AG04449 (cell line): ENCODE results near the gene PIGL.

ENCODE experiments used
- CTCF ChIA-PET: fragments of 350-600 bp; formaldehyde crosslinking; extraction: SDS; loops from one replicate; lab custom pipeline; 2021; ENCODE audit warnings: antibody characterized with exemption; lab: Yijun Ruan, JAX
- POLR2A ChIA-PET: fragments of 400-600, 350-600 bp; formaldehyde crosslinking; extraction: SDS; loops from one replicate; lab custom pipeline; 2020; ENCODE audit warnings: antibody characterized with exemption, inconsistent platforms; lab: Yijun Ruan, JAX
- DNase-seq: peaks from one replicate; pipeline ENCODE4 v3.0.0-alpha.2; 2010; ENCODE audit warnings: low read depth, low spot score
- H3K4me3 ChIP-seq: 2 replicates; pipeline ENCODE4 v1.5.1; 2011; ENCODE audit warnings: low read depth, mild to moderate bottlenecking, control low read depth, low read length
- TF ChIP-seq, protein P1 (sequence below): IDR thresholded peaks from one replicate; pipeline ENCODE4 v1.5.1; 2011; ENCODE audit warnings: mild to moderate bottlenecking, moderate library complexity, low read length, control low read depth, inconsistent platforms; ENCODE audit not compliant: insufficient read depth; ENCODE audit errors: missing control alignments

Gene PIGL

DNA sequence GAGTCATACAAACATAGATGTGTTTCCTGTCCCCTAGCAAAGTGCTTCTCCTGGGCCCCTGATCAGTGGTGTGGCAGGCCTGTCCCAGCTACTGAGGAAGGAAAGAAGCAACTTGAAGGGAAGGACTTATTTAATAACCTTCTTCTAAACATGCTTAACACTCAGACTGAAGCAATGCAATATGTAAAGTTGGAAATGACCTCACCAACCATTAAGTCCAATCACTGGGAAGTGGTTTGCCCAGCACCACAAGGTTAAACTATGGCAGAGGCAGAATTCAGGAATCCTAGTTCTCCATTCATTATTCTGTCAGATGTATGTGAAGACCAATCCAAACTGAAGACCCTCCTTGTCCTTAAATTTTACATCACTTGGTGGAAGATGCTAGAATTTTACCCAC is 97.2 kb downstream of the PIGL start:
- CTCF ChIA-PET, result interaction anchor here (1.4 to 5.5 kb wide), 2 partner anchors 9 to 10 kb away, joined by 3 to 30 read pairs; no protein-coding TSS in a partner anchor
- DNase-seq, result no peak

DNA sequence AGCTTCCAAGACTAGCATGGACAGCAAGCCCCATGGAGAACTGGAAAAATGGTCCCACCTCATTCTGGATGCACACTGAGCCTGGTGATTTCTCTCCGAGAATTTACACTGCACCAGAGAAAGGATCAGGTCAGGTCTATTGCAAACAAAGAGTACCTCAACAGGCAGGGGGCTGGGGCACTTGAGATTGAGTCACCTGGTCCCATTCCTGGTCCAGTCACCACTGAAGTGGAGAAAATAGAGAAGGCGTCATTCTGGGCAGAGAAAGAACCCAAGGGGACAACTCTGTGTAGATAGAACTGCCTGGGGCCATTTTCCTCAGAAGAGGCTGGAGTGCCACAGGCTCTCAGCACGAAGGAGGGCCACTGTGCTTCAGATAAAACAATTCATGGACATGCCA is 97.8 kb downstream of the PIGL start:
- TF ChIP-seq, protein P1, sequence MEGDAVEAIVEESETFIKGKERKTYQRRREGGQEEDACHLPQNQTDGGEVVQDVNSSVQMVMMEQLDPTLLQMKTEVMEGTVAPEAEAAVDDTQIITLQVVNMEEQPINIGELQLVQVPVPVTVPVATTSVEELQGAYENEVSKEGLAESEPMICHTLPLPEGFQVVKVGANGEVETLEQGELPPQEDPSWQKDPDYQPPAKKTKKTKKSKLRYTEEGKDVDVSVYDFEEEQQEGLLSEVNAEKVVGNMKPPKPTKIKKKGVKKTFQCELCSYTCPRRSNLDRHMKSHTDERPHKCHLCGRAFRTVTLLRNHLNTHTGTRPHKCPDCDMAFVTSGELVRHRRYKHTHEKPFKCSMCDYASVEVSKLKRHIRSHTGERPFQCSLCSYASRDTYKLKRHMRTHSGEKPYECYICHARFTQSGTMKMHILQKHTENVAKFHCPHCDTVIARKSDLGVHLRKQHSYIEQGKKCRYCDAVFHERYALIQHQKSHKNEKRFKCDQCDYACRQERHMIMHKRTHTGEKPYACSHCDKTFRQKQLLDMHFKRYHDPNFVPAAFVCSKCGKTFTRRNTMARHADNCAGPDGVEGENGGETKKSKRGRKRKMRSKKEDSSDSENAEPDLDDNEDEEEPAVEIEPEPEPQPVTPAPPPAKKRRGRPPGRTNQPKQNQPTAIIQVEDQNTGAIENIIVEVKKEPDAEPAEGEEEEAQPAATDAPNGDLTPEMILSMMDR, result no peak
- ChIA-PET CTCF (interaction anchor here (5.5 kb wide), 1 partner anchor 10 kb away, joined by 30 read pairs; no protein-coding TSS in a partner anchor), POLR2A (no interaction called here)
- no peak for DNase-seq
- no peak overlapping the region for H3K4me3 ChIP-seq

More for the DNA sequence above, 97.2 kb downstream of the PIGL start:
- H3K4me3 ChIP-seq, result no peak overlapping the region
- TF ChIP-seq, protein P1, result no peak
- POLR2A ChIA-PET, result no interaction called here

DNA sequence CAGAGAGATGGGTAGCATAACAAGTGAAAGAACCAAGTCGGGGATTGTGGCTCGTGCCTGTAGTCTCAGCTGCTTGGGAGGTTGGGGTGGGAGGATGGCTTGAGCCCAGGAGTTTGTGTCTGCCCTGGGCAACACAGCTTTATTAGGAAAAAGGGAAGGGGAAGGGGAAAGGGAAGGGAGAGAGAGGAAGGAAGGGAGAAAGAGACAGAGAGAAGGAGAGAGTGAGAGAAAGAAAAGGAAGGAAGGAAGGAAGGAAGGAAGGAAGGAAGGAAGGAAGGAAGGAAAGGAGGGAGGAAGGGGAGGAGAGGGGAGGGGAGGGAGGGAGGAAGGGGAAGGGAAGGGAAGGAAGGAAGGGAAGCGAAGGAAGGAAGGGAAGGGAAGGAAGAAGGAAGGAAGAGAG is 103.0 kb downstream of the PIGL start:
- no peak for DNase-seq
- ChIA-PET CTCF (interaction anchor here (2.0 kb wide), 1 partner anchor 14 kb away, joined by 7 read pairs; no protein-coding TSS in a partner anchor), POLR2A (no interaction called here)
- H3K4me3 ChIP-seq, result no peak overlapping the region
- TF ChIP-seq, protein P1, result no peak

DNA sequence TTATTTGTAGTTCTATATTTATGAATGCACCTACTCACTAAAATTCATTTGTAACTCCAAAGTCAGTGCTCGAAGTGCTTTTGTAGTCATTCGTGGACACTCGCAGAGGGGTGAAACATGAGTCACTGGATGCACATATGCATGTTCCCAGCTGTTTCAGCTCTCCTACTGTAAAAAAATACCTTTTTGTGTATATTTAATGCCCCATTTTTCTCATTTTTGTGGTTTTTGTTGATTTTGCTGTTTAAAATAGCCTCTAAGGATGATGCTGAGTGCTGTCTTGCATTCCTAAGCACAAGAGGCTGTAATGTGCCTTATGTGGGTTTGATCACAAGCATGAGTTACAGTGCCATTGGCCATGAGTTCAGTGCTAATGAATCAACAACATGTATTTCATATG is 105.6 kb downstream of the PIGL start:
- CTCF ChIA-PET, result interaction anchor here (0.7 to 1.5 kb wide), 3 partner anchors 30 to 41 kb away, joined by 3 to 4 read pairs (median 3); no protein-coding TSS in a partner anchor
- POLR2A ChIA-PET, result interaction anchor here (0.6 kb wide), 1 partner anchor 33 kb away, joined by 4 read pairs; no protein-coding TSS in a partner anchor
- TF ChIP-seq, protein P1, result no peak
- H3K4me3 ChIP-seq, result no peak overlapping the region
- DNase-seq, result peak; percentile 82

DNA sequence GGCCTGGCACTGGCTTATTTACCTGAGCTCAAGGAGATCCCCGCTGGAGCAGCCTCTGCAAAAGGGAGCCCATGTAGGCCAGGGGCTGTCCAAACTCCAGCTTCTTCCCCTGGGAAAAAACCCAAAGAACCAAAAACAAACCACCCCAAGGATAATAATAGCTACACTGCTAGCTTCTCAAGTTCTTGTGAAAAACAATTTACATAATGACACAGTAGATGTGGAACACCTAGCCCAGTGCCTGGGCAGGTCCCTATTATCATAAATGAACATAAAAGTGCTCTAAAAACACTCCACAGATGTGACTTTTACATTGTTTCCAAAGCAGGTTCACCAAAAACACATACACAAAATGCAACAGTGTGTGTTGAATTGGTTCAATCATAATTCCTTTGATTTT is 109.0 kb downstream of the PIGL start:
- POLR2A ChIA-PET, result no interaction called here
- no peak for DNase-seq
- TF ChIP-seq, protein P1, result no peak
- CTCF ChIA-PET, result interaction anchor here (1.0 to 3.7 kb wide), 3 partner anchors 23 to 264 kb away, joined by 3 to 17 read pairs (median 3); no protein-coding TSS in a partner anchor
- H3K4me3 ChIP-seq, result no peak overlapping the region

DNA sequence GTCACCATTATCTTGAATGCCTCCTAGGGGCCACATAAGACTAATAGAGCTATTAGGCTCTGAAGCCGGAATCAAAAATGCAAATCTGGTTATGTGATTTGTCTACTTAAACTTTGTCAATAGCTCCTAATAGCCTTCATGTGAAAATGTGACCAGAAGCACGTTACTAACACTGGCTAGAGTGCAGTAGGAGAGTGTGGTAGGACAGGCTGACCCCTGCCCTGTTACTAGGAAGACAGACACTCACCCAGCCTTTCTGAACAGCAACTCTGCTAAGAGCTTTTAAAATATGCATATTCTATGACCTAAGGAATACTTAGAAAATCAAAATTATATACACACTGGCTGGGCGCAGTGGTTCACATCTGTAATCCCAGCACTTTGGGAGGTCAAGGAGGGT is 110.0 kb downstream of the PIGL start:
- CTCF ChIA-PET, result interaction anchor here (3.7 kb wide), 1 partner anchor 37 kb away, joined by 17 read pairs; no protein-coding TSS in a partner anchor
- TF ChIP-seq, protein P1, result no peak
- POLR2A ChIA-PET, result interaction anchor here (0.8 kb wide), 1 partner anchor 54 kb away, joined by 3 read pairs; the partner anchor contains the start of gene UBB
- H3K4me3 ChIP-seq, result no peak overlapping the region
- DNase-seq, result no peak
